Adrenal gland (tissue), 5 donors: ENCODE results near the gene MAJIN.

ENCODE experiments used
- CTCF ChIP-seq, 6 experiments: fragments of 450-650 bp in 4 of 6; fragments of 200-600 bp in 2 of 6; sonication (generic) in 1 of 6; IDR thresholded peaks; 1 replicate in 5 of 6; 2 replicates in 1 of 6; pipeline versions ENCODE4 v1.5.1 to v1.8.0; 2016 to 2021; ENCODE audit warnings: antibody characterized with exemption in 6 of 6, mild to moderate bottlenecking in 2 of 6, moderate library complexity in 1 of 6
- POLR2A ChIP-seq, 2 donors: fragments of 450-650 bp; IDR thresholded peaks; one replicate each; pipeline ENCODE4 v1.6.1; 2017; ENCODE audit warnings: antibody characterized with exemption in 2 of 2, mild to moderate bottlenecking in 2 of 2, moderate library complexity in 1 of 2
- donor health status: DM: no; HTN: no; CAD: no.

GRCh38 chr11:65021003-65021402 lies 49.1 kb upstream of the MAJIN start:
- TF ChIP-seq CTCF (IDR thresholded peaks at IDR 0.05) (no peak), POLR2A (IDR thresholded peaks at IDR 0.05) (no peak)
